Panc1 (cell line): ENCODE data around the gene LMAN1L. TPM values are rescaled to one million over a fixed set of nuclear protein-coding genes. Genes with fewer than 3 reads are reported as not detected.

Experiments
- ATAC-seq: fragments of 200-7000 bp; cut with Tn5 transposase; 2 replicates; pipeline ENCODE4 v1.9.1; 2020; ENCODE audit warnings: mild to moderate bottlenecking, moderate library complexity
- BruUV-seq: library from RNA; stranded (reverse); fragments of 400-500 nt; replicated peaks from 2 replicates; lab custom pipeline; 2021; lab: Mats Ljungman, UMichigan
- CTCF ChIA-PET: fragments of 300-600 bp; sonication (Branson Sonifier 250); formaldehyde crosslinking; loops from one replicate; lab custom pipeline; 2022; ENCODE audit warnings: antibody characterized with exemption; lab: Charles Lee
- POLR2A ChIA-PET: fragments of 300-600 bp; sonication (Branson Sonifier 250); formaldehyde crosslinking; loops from one replicate; lab custom pipeline; 2022; ENCODE audit warnings: antibody characterized with exemption; lab: Charles Lee
- DNase-seq: peaks from one replicate; pipeline ENCODE4 v3.0.0-alpha.2; 2010; ENCODE audit warnings: low read depth, low spot score
- H3K27ac ChIP-seq: 2 replicates; pipeline ENCODE4 v1.5.1; 2011; ENCODE audit warnings: mild to moderate bottlenecking, low read length, inconsistent platforms
- H3K27me3 ChIP-seq: fragments of 200-500 bp; sonication (Bioruptor generic); 2 replicates; pipeline ENCODE4 v1.6.0; 2014; ENCODE audit warnings: low read length, inconsistent platforms; ENCODE audit not compliant: control insufficient read depth, insufficient read depth
- H3K36me3 ChIP-seq: fragments of 200-500 bp; sonication (Bioruptor generic); 2 replicates; pipeline ENCODE4 v1.5.1; 2014; ENCODE audit warnings: inconsistent platforms, mild to moderate bottlenecking, low read length, moderate library complexity; ENCODE audit not compliant: control insufficient read depth, insufficient read depth
- H3K4me1 ChIP-seq: 2 replicates; pipeline ENCODE4 v1.5.1; 2011; ENCODE audit warnings: inconsistent platforms, mild to moderate bottlenecking, low read length, moderate library complexity; ENCODE audit not compliant: control insufficient read depth, insufficient read depth
- H3K4me3 ChIP-seq, 2 experiments: 2 replicates each; pipeline ENCODE4 v1.5.1; 2011 to 2012; ENCODE audit warnings: low read depth in 2 of 2, low read length in 2 of 2, mild to moderate bottlenecking in 2 of 2, inconsistent platforms in 1 of 2, moderate library complexity in 1 of 2
- H3K9me3 ChIP-seq: fragments of 200-500 bp; sonication (Bioruptor generic); 2 replicates; pipeline ENCODE4 v1.5.1; 2014; ENCODE audit warnings: low read depth, mild to moderate bottlenecking, inconsistent platforms, low read length, moderate library complexity; ENCODE audit not compliant: control insufficient read depth, insufficient read depth
- CTCF ChIP-seq: fragments of 450-650 bp; IDR thresholded peaks from 2 replicates; pipeline ENCODE4 v1.5.1; 2017; ENCODE audit warnings: mild to moderate bottlenecking
- POLR2AphosphoS5 ChIP-seq: IDR thresholded peaks from 2 replicates; pipeline ENCODE4 v1.6.1; 2012; ENCODE audit warnings: mild to moderate bottlenecking, low read depth, low read length, moderate library complexity
- SIN3A ChIP-seq: IDR thresholded peaks from 2 replicates; pipeline ENCODE4 v1.6.1; 2012; ENCODE audit warnings: low read depth, mild to moderate bottlenecking, low read length, moderate library complexity, borderline replicate concordance; ENCODE audit not compliant: insufficient read depth
- TCF7L2 ChIP-seq: IDR thresholded peaks from 2 replicates; pipeline ENCODE4 v1.6.1; 2011; ENCODE audit warnings: mild to moderate bottlenecking, low read depth, low read length, inconsistent platforms
- in situ Hi-C: cut with HindIII; loops from 2 replicates; pipeline ENCODE4 v1.10.0; 2016; ENCODE audit warnings: low sequenced_read_pairs, low pct_unique_long_range_greater_than_20kb
- intact Hi-C: fragments of 100-400 bp; cut with micrococcal nuclease; formaldehyde crosslinking; loops from one replicate; pipeline ENCODE4 v1.10.0; 2022; ENCODE audit not compliant: unreplicated experiment
- total RNA-seq: library from RNA; stranded (reverse); gene quantifications from one replicate; pipeline ENCODE4 v1.2.1, GENCODE V29; 2021; ENCODE audit not compliant: unreplicated experiment
- TF ChIP-seq, protein P1 (sequence below), 2 experiments: IDR thresholded peaks; 2 replicates each; pipeline ENCODE4 v1.6.1; 2011 to 2012; ENCODE audit warnings: low read depth in 2 of 2, control low read depth in 1 of 2, low read length in 1 of 2, mild to moderate bottlenecking in 1 of 2, moderate library complexity in 1 of 2; ENCODE audit not compliant: insufficient read depth in 1 of 2

Gene LMAN1L
- total RNA-seq, 1 experiment from 2014 or later, result not detected

DNA sequence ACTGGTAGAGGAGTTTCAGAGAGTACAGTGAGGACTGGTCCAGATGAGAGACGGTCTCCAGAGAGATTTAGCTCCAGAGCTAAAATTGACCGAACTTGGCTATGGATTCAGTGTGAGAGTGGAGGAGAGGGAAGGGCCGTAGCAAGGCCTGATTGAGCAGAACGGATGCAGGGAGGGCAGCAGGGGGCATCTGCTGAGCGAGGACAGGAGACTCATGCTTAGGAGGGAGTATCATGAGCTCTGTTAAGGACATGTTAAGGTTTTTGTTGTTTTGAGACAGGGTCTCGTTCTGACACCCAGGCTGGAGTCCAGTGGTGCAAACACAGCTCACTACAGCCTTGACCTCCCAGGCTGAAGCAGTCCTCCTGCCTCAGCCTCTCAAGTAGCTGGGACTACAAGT is 7.7 kb upstream of the LMAN1L start:
- no peak for DNase-seq
- no peak overlapping the region for H3K27ac ChIP-seq
- ChIA-PET CTCF (interaction anchor here (0.5 to 0.7 kb wide), 2 partner anchors 32 to 97 kb away, joined by 3 to 4 read pairs; no protein-coding TSS in a partner anchor), POLR2A (interaction anchor here (0.5 to 0.6 kb wide), 2 partner anchors 73 to 106 kb away, joined by 4 to 5 read pairs; no protein-coding TSS in a partner anchor)
- no peak for TF ChIP-seq TCF7L2
- no peak for TF ChIP-seq POLR2AphosphoS5
- no peak for TF ChIP-seq CTCF
- no peak for TF ChIP-seq SIN3A
- TF ChIP-seq, protein P1, sequence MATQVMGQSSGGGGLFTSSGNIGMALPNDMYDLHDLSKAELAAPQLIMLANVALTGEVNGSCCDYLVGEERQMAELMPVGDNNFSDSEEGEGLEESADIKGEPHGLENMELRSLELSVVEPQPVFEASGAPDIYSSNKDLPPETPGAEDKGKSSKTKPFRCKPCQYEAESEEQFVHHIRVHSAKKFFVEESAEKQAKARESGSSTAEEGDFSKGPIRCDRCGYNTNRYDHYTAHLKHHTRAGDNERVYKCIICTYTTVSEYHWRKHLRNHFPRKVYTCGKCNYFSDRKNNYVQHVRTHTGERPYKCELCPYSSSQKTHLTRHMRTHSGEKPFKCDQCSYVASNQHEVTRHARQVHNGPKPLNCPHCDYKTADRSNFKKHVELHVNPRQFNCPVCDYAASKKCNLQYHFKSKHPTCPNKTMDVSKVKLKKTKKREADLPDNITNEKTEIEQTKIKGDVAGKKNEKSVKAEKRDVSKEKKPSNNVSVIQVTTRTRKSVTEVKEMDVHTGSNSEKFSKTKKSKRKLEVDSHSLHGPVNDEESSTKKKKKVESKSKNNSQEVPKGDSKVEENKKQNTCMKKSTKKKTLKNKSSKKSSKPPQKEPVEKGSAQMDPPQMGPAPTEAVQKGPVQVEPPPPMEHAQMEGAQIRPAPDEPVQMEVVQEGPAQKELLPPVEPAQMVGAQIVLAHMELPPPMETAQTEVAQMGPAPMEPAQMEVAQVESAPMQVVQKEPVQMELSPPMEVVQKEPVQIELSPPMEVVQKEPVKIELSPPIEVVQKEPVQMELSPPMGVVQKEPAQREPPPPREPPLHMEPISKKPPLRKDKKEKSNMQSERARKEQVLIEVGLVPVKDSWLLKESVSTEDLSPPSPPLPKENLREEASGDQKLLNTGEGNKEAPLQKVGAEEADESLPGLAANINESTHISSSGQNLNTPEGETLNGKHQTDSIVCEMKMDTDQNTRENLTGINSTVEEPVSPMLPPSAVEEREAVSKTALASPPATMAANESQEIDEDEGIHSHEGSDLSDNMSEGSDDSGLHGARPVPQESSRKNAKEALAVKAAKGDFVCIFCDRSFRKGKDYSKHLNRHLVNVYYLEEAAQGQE (IDR thresholded peaks at IDR 0.05; ENCODE audit: insufficient read depth in 1 of 2, low read depth in 2 of 2, low read length in 1 of 2), result no peak
- H3K4me3 ChIP-seq, result no peak overlapping the region
- ATAC-seq, result no peak
- H3K9me3 ChIP-seq, result no peaks in the 10 kb centered on the region
- peaks cover 4% of the 10 kb centered on the region; the same call in 1 of the 2 replicates for H3K4me1 ChIP-seq
- BruUV-seq, result no TSS peak
- in situ Hi-C loops (no loop called here), intact Hi-C loops (no loop called here)
- H3K36me3 ChIP-seq, result peaks cover 2% of the 10 kb centered on the region; the same call in 1 of the 2 replicates
- no peaks in the 10 kb centered on the region for H3K27me3 ChIP-seq

DNA sequence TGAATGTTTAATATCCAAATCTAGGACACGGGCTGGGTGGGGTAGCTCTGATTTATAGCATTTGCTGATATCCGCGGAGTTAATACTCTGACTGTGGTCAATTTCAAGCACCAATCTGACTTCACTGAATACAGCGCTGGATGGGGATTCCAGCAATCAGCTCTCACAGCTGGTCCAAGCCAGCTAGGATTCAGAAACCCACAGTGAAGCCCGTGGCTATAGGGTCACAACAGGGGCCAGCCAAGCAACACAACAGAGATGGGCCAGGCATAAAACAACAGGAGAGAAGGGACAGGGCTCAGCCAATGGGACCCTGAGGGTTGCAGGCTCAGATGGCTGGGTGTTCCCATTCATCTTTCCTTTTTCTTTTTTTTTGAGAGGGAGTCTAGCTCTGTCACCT is 5.4 kb upstream of the LMAN1L start:
- ChIA-PET CTCF (interaction anchor here (0.6 kb wide), 2 partner anchors 36 to 175 kb away, joined by 3 to 9 read pairs; no protein-coding TSS in a partner anchor), POLR2A (no interaction called here)
- Histone ChIP-seq H3K9me3 (no peaks in the 10 kb centered on the region), H3K4me3 (no peak overlapping the region), H3K27ac (no peak overlapping the region), H3K36me3 (peaks cover 2% of the 10 kb centered on the region; the same call in 1 of the 2 replicates), H3K4me1 (no peaks in the 10 kb centered on the region), H3K27me3 (no peaks in the 10 kb centered on the region)
- TF ChIP-seq, protein P1 (IDR thresholded peaks at IDR 0.05; ENCODE audit: insufficient read depth in 1 of 2, low read depth in 2 of 2, low read length in 1 of 2), result no peak
- no peak for TF ChIP-seq POLR2AphosphoS5
- no peak for TF ChIP-seq TCF7L2
- no peak for TF ChIP-seq CTCF
- TF ChIP-seq SIN3A, result no peak
- intact Hi-C loops, result no loop called here
- BruUV-seq, result no TSS peak
- ATAC-seq (no peak), DNase-seq (no peak)
- in situ Hi-C loops, result no loop called here
